Anterior cingulate cortex (tissue), 58 donors: ENCODE data around the gene CSGALNACT2.
A peak's percentile ranks its signal among the peaks of the same experiment; 100 is the strongest.
"Not testable (repeated sequence)": the region's sequence is repeated elsewhere in the genome, so short reads cannot be mapped to it uniquely, and the experiment has no call there.

Experiments used
- DNase-seq, 58 donors: peaks; one replicate each; lab custom pipeline; 2025; lab: John Stamatoyannopoulos, UW

CSGALNACT2 gene, protein sequence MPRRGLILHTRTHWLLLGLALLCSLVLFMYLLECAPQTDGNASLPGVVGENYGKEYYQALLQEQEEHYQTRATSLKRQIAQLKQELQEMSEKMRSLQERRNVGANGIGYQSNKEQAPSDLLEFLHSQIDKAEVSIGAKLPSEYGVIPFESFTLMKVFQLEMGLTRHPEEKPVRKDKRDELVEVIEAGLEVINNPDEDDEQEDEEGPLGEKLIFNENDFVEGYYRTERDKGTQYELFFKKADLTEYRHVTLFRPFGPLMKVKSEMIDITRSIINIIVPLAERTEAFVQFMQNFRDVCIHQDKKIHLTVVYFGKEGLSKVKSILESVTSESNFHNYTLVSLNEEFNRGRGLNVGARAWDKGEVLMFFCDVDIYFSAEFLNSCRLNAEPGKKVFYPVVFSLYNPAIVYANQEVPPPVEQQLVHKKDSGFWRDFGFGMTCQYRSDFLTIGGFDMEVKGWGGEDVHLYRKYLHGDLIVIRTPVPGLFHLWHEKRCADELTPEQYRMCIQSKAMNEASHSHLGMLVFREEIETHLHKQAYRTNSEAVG

DNA sequence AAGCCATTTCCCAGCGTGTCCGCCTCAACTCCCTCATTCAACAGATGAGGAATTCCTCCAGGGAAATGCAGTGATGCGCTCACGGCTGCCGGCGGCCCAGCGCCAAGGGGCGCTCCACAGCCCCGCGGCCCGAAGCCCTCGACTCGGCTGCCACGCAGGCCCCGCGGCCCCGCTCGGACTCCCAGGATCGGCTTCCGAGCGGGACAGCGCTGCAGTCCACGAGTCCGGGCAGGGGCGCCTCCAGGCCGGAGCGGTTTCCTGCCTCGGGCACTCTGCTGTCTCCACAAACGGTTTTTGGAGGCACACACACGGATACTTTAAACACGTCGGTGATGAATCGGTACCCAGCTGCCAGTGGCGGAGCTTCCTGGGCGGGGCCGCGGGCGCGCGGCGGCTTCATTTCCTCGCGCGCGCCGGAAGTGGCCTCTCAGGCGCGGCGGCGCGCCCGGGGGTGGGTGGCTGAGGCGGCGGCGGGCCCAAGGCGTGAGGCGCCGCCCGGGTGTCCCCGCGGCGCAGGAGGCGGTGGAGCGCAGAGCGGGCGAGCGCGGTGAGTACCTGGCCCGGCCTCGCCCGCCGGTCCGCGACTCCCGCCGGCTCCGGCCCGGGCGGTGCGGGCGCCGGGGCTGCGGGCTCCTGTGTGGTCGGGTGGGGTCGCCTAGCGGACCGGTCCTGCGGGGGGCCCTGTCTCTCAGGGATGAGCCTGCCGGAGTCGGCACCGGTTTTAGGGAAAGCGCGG, at the start of gene CSGALNACT2:
TSS of gene CSGALNACT2 (plus strand) at position 425 of the 736 bp plus-strand sequence. CDS start 16,705 bp downstream, outside the sequence.
- peak in 57 of 58 donors; percentile 29 to 88 (median 75) for DNase-seq

DNA sequence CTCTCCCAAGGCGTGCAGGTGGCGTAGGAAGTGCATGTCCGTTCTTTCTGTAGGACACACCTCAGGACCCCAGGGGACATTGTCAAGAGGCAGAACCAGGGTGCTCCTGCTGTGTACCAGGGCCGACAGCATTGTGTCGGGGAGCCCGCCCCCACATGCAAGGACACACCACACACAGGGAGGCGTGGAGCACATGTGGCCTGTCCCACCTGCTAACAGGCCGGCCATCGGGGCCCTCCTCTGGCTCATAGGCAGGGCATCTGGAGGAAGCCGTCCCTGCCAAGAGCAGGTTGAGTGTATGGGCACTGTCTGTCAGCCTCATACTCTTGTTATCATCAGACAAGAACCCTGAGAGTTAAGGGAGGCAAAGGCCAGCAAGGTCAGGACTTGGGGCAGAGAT, 48.7 kb upstream of the CSGALNACT2 start:
- no peak for DNase-seq

DNA sequence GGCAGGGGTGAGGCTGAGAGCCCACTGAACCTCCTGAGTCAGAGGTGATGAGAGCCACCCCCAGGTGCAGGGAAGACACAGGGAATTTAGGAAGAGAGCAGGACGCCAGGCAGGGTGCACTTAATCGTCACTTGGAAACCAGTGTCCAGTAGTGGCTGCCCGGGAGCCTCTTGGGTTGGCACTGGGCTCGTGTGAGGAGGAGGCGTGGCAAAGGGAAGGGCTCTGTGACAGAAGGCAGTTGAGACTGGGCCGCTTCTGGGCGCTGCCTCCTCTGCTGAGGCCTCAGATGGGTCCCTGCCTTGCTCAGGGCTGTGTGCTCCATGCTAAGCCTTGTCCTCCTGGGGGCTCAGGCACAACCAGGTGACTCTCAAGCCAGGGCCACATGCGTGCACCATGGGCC, 48.1 kb upstream of the CSGALNACT2 start:
- DNase-seq = no peak

DNA sequence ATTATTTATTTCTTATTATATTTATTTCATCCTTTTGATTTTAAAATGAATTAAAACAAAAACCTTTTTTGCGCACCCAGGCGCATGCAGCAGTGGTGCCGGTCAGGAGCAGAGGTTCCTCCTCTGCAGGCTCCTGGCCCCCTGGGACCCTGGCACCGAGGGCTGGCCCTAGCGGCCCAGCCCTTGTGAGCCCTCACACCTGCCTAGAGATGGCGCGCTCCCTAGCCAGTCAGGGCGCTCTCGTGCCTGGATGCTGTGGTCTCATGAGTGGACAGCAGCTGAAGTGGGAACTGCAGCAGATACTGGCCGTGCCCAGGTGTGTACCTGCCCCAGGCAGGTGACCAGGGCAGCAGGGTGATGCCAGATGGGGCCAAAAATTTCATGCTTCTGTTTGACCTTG, 47.6 kb upstream of the CSGALNACT2 start:
- DNase-seq = no peak

DNA sequence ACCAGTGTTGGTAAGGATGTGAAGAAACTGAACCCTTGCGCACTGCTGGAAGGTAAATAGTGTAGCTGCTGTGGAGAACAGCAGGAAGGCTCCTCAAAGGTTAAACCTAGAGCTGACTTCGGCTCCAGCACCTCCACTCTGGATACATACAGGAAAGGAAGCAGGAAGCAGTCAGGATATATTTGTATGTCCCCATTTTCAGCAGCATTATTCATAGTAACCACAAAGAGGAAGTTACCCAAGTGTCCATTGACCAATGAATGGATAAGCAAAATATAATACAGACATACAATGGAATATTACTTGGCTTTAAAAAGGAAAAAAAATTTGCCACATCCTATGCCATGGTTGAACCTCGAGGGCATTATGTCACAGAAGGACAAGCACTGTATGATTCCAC, 46.4 kb upstream of the CSGALNACT2 start:
- DNase-seq = no peak

DNA sequence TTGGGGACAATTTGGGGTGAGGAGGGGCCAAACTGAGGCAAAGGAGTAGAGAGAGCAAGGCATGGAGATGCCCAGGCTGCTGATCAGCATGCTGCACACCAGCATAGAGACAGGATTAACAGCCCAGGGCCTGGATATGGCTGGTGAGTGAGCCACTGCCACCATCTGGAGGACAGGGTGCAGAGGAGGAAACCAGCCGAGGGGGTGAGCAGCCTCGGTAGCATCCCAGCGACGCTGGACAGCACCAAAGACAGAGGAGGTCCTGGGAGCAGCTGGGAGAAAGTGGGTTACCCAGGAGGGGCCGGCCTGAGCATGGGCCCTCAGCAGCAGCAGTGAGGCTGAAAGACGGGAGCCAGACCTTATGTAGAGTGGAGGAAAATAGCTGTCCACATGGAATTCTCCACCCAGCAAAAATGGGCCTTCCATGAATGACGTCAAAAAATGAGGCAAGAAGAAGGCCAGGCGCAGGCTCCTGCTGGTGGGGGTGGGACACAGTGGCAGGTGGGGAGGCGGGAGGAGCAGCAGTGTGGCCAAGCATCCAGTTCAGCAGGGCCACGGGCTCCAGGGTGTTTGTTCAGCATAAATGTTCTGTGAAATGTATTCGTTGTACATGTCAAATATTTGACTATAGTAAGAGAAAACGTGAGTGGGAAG, 44.7 kb upstream of the CSGALNACT2 start:
- DNase-seq = peak in 15 of 58 donors; percentile 6 to 43 (median 20)

DNA sequence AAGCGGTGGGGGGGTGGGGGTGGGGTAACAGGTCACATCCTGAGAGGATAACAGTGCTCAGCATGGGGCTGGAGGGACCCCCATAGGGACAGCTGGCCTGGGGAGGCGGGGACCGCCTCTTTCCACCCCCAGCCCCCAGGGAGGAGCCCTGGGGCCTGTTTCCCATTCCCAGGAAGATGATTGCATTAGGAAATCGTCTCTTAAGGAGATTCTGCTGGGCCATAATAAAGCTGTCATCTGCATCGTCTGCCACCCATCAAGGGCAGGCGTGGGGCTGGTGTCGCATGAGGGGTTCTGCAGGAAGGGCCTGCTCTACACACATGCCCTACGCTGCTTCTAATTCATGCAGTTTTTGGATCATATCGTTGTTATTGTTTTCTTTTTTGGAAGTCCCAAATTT, 44.2 kb upstream of the CSGALNACT2 start:
- no peak for DNase-seq

DNA sequence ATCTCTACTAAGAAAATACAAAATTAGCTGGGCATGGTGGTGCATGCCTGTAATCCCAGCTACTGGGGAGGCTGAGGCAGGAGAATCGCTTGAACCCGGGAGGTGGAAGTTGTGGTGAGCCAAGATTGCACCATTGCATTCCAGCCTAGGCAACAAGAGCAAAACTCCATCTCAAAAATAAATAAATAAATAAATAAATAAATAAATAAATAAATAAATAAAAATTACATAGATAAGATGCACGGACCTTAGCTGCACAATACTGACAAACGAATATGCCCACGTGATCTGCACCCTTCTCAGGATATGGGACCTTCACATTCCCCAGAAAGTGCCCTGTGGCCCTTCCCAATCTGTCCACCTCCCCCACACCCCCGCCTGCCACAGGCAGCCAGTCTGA, 38.9 kb upstream of the CSGALNACT2 start:
- DNase-seq = not testable (repeated sequence)

DNA sequence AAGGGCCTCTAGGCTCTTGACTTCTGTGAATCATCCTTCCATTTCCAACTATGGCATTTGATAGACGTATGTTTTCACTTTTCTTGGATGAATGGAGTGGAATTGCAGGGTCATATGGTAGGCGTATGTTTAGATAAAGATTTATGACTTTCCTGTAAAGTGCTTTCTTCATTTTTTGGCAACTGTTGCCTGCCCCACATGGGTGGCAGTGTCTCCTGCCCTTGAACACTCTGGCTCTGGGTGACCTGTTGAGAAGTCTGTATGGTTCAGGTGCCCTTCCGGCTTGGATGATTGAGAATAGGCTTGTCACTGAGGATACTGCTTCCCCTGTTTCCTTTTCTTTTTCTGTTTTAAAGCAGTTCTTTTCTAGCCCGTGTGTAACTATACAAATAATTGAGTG, 38.3 kb upstream of the CSGALNACT2 start:
- DNase-seq = no peak

DNA sequence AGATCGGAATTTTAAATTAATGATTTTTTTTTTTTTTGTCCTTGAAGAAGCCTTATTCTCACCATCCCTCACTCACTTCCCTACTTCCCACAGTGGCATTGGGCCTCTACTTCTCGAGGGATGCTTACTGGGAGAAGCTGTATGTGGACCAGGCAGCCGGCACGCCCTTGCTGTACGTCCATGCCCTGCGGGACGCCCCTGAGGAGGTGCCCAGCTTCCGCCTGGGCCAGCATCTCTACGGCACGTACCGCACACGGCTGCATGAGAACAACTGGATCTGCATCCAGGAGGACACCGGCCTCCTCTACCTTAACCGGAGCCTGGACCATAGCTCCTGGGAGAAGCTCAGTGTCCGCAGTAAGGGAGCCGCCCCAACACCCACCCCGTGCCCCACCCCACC, 37.9 kb upstream of the CSGALNACT2 start:
- no peak for DNase-seq

DNA sequence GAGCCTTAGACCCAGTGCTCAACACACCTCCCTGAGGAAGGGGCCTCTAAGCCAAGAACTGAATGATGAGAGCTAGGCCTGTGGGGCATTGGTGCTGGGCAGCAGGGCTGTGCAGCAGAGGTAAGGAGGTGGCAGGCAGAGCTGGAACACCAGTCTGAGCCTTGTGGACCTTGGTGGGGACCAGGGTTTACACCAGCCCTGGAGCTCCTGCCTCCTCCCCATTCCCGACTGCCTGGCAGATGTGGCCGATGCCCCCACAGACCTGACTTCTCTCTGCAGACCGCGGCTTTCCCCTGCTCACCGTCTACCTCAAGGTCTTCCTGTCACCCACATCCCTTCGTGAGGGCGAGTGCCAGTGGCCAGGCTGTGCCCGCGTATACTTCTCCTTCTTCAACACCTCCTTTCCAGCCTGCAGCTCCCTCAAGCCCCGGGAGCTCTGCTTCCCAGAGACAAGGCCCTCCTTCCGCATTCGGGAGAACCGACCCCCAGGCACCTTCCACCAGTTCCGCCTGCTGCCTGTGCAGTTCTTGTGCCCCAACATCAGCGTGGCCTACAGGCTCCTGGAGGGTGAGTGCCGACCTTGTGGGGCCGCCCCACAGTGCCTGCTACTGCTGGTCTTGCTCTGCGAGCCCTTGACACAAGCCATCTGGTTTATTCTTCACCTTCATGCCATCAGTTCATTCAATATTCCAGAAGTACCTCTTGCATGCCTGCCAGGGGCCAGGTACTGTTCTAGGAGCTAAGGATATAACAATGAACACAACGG, 36.0 kb upstream of the CSGALNACT2 start:
- DNase-seq = no peak

DNA sequence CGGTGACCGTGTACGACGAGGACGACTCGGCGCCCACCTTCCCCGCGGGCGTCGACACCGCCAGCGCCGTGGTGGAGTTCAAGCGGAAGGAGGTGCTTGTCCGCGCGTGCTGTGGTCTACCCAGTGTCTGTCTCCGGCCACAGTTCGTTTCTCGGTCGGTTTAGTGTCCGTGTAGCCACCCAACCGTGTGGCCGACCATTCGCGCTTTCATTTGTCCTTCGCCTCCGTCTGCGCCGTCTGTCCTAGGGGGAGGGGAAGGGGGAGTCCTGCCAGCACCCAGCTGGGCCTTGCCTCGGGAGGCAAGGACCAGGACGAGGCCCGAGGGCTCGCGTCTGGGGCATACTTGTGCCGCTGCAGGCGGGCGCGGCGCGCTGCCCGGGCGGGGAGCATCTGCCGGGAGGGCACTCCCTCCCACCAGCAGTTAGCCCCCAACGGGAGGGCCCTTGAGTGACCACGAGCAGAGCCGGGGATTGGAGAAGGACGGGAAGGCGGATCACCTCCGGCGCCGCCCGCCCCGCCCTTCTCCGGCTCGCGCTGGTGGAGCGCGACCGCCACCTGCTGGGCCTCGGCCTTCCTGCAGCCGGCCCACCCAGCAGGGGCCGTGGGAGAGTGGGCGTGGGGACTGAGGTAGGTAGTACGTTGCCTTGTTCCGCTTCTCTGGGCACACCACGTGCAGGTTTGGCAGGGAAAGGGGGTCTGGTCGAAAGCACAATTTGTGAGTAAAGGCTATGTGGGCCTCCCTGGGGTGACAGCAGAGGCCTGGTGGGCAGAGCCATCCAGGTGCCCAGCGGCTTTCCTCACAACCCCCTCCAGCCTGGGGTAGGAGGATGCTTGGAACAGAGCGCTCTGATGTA, 32.9 kb upstream of the CSGALNACT2 start:
- DNase-seq = peak in 55 of 58 donors; percentile 10 to 80 (median 57)

DNA sequence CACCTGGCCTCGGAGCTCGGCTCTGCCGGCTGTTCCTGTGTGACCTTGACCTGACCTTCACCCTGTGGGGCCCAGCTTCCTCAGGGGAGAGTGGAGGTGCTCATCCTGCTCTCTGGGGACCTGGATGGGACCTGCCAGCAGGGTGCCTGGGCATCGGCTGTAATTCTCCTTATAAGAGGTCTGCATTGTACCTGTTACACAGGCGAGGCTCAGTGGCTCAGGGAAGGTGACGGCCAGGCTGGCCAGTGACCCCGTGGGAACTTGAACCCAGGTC, 32.4 kb upstream of the CSGALNACT2 start:
- no peak for DNase-seq

DNA sequence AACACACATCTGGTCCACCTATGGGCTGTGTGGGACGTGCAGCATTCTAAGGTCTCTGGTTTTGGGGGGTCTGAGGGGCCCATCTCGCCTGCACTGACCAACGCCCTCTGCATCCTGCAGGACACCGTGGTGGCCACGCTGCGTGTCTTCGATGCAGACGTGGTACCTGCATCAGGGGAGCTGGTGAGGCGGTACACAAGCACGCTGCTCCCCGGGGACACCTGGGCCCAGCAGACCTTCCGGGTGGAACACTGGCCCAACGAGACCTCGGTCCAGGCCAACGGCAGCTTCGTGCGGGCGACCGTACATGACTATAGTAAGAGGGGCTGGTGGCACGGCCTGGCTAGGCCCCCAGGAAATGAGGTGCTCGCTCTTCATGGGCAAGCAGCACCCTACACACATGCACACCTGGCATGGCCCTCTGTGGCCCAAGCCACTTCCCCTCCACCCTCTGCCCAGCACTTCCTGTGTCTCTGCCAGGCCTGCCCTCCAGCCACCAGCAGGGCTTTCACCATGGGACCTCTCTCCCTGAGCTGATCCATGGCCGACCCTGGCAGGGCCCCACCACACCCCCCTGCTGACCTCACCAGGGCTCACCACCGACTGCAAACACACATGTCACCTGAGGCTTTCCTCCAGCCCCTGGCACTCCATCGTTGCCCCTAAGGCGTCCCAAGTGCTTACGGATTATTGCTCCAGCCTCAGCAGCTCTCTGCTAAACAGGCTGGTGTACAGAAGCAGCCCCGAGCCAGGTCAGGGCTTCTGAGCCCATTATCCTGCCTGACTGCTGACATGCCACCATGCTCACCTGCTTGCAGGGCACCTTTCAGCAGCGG, 31.8 kb upstream of the CSGALNACT2 start:
- DNase-seq = no peak

DNA sequence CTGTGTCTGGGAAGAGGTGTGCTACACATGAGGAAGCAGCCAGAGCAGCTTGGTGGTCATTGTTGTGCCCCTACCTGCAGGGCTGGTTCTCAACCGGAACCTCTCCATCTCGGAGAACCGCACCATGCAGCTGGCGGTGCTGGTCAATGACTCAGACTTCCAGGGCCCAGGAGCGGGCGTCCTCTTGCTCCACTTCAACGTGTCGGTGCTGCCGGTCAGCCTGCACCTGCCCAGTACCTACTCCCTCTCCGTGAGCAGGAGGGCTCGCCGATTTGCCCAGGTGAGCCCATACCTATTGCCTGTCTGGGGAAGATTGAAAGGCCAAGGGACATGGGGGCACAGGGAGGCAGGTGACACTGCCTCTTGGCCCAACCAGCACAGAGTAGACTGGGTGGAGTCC, 29.3 kb upstream of the CSGALNACT2 start:
- no peak for DNase-seq

DNA sequence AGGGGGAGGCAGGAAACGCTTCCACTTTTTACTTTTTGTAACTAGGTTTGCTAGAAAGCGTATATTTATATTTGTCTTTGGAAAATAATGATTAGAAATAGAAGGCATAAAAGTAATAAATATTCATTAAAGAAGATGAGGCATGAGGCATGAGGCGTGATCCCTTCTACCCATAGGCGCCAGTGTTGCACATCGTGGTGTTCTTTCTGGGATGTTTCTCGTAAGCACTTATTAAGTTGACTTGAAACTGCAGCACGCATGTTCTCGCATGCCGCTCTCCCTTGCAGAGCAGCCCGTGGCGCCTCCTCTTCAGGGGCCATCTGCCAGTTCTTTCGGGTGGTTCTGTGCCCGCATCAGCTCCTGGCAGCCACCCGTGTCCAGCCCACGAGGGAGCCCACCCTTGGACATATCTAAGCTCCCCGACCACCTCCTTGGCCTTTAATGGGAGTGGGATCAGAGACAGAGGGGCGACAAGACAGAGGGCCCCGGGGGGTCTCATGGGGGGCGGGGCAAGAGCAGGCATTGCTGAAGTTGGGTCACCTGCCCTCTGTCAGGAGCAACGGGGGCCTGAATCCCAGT, 28.5 kb upstream of the CSGALNACT2 start:
- DNase-seq = no peak

DNA sequence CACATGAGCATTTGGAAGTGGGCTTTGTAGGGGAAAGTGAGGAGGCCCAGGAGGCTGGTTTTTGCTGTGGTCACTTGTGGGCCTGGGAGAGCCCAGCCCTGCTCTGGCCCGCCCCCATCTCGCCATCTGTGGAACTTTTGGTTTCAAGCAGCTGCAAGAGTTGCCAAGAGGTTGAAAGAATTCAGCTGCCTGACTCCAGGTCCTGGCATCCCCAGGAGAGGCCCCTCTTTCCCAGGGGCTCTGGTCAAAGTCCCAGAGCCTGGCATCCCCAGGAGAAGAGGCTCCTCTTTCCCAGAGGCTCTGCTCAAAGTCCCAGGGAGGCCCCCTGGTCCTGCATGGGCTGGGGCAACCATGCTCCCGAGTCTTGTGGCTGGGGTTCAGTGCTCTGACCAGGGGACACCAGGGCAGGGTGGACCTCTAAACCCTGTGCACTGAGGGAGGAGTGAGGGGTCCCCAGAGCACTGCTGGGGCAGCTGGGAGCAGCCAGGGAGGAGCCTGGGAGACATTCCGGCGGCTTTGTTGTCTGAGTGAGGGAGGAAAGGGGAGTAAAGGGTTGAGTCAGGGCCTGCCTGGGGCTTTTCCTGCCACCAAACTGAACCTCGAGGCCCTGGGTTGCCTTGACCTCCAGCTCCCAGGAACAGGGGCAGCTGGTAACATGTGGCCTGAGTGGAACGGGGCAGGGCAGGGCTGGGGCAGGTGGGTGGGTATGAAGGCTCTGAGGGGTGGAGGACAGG, 27.7 kb upstream of the CSGALNACT2 start:
- DNase-seq = no peak

DNA sequence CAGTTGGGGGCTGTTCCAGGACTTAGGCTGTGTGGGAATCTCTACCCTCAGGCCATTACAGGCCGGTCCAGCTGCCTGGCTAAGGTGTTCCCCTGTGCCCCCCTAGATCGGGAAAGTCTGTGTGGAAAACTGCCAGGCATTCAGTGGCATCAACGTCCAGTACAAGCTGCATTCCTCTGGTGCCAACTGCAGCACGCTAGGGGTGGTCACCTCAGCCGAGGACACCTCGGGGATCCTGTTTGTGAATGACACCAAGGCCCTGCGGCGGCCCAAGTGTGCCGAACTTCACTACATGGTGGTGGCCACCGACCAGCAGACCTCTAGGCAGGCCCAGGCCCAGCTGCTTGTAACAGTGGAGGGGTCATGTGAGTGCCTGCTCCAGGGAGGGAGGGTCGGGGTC, 27.1 kb upstream of the CSGALNACT2 start:
- no peak for DNase-seq
